ENCODE measurements around the gene ZZZ3.
A peak's percentile ranks its signal among the peaks of the same experiment; 100 is the strongest.
"Not testable (repeated sequence)": the region's sequence is repeated elsewhere in the genome, so short reads cannot be mapped to it uniquely, and the experiment has no call there.

The ZZZ3 gene

DNA sequence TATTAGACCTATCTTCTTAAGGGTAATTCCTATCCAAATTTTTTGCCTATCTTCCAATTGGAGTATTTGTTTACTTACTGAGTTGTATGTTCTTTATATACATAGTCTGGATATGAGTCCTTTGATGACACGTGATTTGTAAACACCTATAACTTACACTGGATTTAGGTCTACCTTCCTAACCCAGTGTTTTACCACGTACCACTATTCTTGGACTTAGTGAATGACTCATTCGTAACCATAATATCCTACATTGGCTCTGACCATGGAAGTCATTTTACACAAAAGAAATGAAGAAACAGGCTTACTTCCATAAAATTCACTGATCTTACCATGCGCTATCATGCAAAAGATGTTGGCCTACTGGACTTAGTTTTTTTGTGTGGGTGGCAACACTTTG is 23.9 kb upstream of the ZZZ3 start:
- Histone ChIP-seq H3K36me3 (replicated peaks; ENCODE audit: insufficient read depth, low read length) (no peaks in the 10 kb centered on the region), H3K4me2 (ENCODE audit: low read depth, low read length) (no peak overlapping the region), H2AFZ (ENCODE audit: low read length) (no peak overlapping the region), H3K27me3 (replicated peaks; ENCODE audit: insufficient read depth, low read length) (no peaks in the 10 kb centered on the region), H3K79me2 (ENCODE audit: low read length) (no peaks in the 10 kb centered on the region), H3K4me3 (ENCODE audit: low read length) (no peak overlapping the region), H3K27ac (ENCODE audit: low read length) (no peak overlapping the region), H4K20me1 (ENCODE audit: insufficient read depth, low read length) (no peaks in the 10 kb centered on the region), H3K9me3 (replicated peaks; ENCODE audit: insufficient read depth, low read length) (no peaks in the 10 kb centered on the region), H3K4me1 (ENCODE audit: low read length) (no peaks in the 10 kb centered on the region), H3F3A (ENCODE audit: insufficient read depth, low read length) (no peaks in the 10 kb centered on the region), H3K9me2 (replicated peaks; ENCODE audit: insufficient read depth, low read length) (no peaks in the 10 kb centered on the region), H3K9ac (ENCODE audit: low read length) (no peak overlapping the region)
- no peak for DNase-seq
- no peak for TF ChIP-seq EZH2 (optimal IDR thresholded peaks at IDR 0.05; ENCODE audit: low read depth, low read length)

DNA sequence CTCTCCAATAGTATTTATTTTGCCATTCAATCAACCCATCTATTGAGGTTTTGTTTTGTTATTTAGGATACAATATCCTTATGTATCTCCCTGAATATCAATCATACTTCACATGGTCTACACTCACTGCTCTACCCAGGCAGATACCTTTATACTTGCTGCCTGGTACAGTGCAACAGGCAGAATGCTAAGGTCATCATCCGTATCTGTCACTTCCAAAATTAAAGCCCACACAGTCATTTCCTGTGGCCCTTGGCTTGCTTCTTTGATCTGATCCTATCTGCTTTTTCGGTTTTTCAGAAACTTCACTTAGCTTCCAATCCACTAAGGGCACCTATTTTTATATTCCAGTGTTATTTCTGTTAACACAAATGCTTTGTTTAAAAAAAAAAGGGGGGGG is 22.3 kb upstream of the ZZZ3 start:
- H3K27ac ChIP-seq (ENCODE audit: low read length): no peak overlapping the region
- H3K4me3 ChIP-seq (ENCODE audit: low read length): no peak overlapping the region
- H3K9me2 ChIP-seq (replicated peaks; ENCODE audit: insufficient read depth, low read length): no peaks in the 10 kb centered on the region
- H3K79me2 ChIP-seq (ENCODE audit: low read length): no peaks in the 10 kb centered on the region
- H3K4me1 ChIP-seq (ENCODE audit: low read length): no peaks in the 10 kb centered on the region
- H4K20me1 ChIP-seq (ENCODE audit: insufficient read depth, low read length): no peaks in the 10 kb centered on the region
- no peaks in the 10 kb centered on the region for H3F3A ChIP-seq (ENCODE audit: insufficient read depth, low read length)
- TF ChIP-seq EZH2phosphoT487 (IDR thresholded peaks at IDR 0.05; ENCODE audit: low read length) (no peak), EZH2 (optimal IDR thresholded peaks at IDR 0.05; ENCODE audit: low read depth, low read length) (no peak)
- TF ChIP-seq, protein P1, sequence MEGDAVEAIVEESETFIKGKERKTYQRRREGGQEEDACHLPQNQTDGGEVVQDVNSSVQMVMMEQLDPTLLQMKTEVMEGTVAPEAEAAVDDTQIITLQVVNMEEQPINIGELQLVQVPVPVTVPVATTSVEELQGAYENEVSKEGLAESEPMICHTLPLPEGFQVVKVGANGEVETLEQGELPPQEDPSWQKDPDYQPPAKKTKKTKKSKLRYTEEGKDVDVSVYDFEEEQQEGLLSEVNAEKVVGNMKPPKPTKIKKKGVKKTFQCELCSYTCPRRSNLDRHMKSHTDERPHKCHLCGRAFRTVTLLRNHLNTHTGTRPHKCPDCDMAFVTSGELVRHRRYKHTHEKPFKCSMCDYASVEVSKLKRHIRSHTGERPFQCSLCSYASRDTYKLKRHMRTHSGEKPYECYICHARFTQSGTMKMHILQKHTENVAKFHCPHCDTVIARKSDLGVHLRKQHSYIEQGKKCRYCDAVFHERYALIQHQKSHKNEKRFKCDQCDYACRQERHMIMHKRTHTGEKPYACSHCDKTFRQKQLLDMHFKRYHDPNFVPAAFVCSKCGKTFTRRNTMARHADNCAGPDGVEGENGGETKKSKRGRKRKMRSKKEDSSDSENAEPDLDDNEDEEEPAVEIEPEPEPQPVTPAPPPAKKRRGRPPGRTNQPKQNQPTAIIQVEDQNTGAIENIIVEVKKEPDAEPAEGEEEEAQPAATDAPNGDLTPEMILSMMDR (IDR thresholded peaks at IDR 0.05; ENCODE audit: low read length): no peak
- no peaks in the 10 kb centered on the region for H3K27me3 ChIP-seq (replicated peaks; ENCODE audit: insufficient read depth, low read length)
- no peak overlapping the region for H3K4me2 ChIP-seq (ENCODE audit: low read depth, low read length)
- no peaks in the 10 kb centered on the region for H3K36me3 ChIP-seq (replicated peaks; ENCODE audit: insufficient read depth, low read length)
- no peaks in the 10 kb centered on the region for H3K9me3 ChIP-seq (replicated peaks; ENCODE audit: insufficient read depth, low read length)
- no peak overlapping the region for H3K9ac ChIP-seq (ENCODE audit: low read length)
- DNase-seq: peak; percentile 39
- no peak overlapping the region for H2AFZ ChIP-seq (ENCODE audit: low read length)

DNA sequence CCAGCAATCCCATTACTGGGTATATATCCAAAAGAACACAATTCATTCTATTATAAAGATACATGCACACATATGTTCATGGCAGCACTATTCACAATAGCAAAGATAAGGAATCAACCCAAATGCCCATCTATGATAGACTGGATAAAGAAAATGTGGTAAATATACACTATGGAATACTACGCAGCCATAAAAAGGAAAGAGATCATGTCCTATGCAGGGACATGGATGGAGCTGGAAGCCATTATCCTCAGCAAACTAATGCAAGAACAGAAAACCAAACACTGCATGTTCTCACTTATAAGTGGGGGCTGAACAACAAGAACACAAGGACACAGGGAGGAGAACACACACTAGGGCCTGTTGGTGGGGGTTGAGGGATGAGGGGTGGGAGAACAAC is 17.2 kb upstream of the ZZZ3 start:
- H3K9me3 ChIP-seq (replicated peaks; ENCODE audit: insufficient read depth, low read length); H3K79me2 ChIP-seq (ENCODE audit: low read length); H3K36me3 ChIP-seq (replicated peaks; ENCODE audit: insufficient read depth, low read length); H3K4me3 ChIP-seq (ENCODE audit: low read length); H3F3A ChIP-seq (ENCODE audit: insufficient read depth, low read length); H3K9me2 ChIP-seq (replicated peaks; ENCODE audit: insufficient read depth, low read length); H3K27me3 ChIP-seq (replicated peaks; ENCODE audit: insufficient read depth, low read length); H4K20me1 ChIP-seq (ENCODE audit: insufficient read depth, low read length); H2AFZ ChIP-seq (ENCODE audit: low read length); H3K4me2 ChIP-seq (ENCODE audit: low read depth, low read length); H3K9ac ChIP-seq (ENCODE audit: low read length); H3K4me1 ChIP-seq (ENCODE audit: low read length); H3K27ac ChIP-seq (ENCODE audit: low read length); DNase-seq: not testable (repeated sequence)

DNA sequence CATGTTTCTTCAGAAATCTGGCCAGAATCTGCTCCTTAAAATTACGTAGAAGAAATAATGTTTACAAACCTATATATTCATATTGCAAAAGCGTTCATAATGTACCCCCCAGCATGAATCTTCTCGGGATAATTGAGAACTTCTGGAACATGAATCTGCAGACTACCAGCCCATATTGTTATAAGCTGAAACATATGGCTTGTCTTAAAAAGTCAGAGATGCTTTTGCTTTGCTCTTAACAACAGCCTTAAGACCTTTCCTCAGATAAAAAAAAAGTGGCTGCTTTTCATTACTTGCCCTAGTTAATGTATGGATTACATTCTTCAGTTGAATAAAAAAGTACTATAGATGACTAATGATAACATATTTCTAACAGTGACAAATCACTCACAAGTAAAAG is 15.0 kb upstream of the ZZZ3 start:
- Histone ChIP-seq H3K36me3 (replicated peaks; ENCODE audit: insufficient read depth, low read length) (no peaks in the 10 kb centered on the region), H3K9me2 (replicated peaks; ENCODE audit: insufficient read depth, low read length) (no peaks in the 10 kb centered on the region), H3K4me1 (ENCODE audit: low read length) (no peaks in the 10 kb centered on the region), H3K27me3 (replicated peaks; ENCODE audit: insufficient read depth, low read length) (no peaks in the 10 kb centered on the region), H3K9ac (ENCODE audit: low read length) (no peak overlapping the region), H3F3A (ENCODE audit: insufficient read depth, low read length) (no peaks in the 10 kb centered on the region), H3K9me3 (replicated peaks; ENCODE audit: insufficient read depth, low read length) (no peaks in the 10 kb centered on the region), H4K20me1 (ENCODE audit: insufficient read depth, low read length) (no peaks in the 10 kb centered on the region), H3K4me2 (ENCODE audit: low read depth, low read length) (no peak overlapping the region), H3K79me2 (ENCODE audit: low read length) (no peaks in the 10 kb centered on the region), H3K4me3 (ENCODE audit: low read length) (no peak overlapping the region), H2AFZ (ENCODE audit: low read length) (no peak overlapping the region), H3K27ac (ENCODE audit: low read length) (no peak overlapping the region)
- DNase-seq: no peak
- TF ChIP-seq EZH2phosphoT487 (IDR thresholded peaks at IDR 0.05; ENCODE audit: low read length) (no peak), EZH2 (optimal IDR thresholded peaks at IDR 0.05; ENCODE audit: low read depth, low read length) (no peak)
- TF ChIP-seq, protein P1 (IDR thresholded peaks at IDR 0.05; ENCODE audit: low read length): no peak
